ENCODE data around the gene RGS19. TPM values are rescaled to one million over a fixed set of nuclear protein-coding genes. Genes with fewer than 3 reads are reported as not detected.
A peak's percentile ranks its signal among the peaks of the same experiment; 100 is the strongest.

The RGS19 gene
- total RNA-seq, 4 donors from 2014 or later: 14.8 to 18.4 (median 16.2) TPM

- WGBS: 8% methylated on average over 17 of the region's 62 CpGs
- peaks cover 4% of the 10 kb centered on the region for H3K36me3 ChIP-seq
- H3K4me1 ChIP-seq: peaks cover 59% of the 10 kb centered on the region
- TF ChIP-seq EP300 (IDR thresholded peaks at IDR 0.05) (no peak), POLR2AphosphoS5 (IDR thresholded peaks at IDR 0.05) (no peak), CTCF (IDR thresholded peaks at IDR 0.05) (no peak)
- no peak for DNase-seq (ENCODE audit: low spot score in 2 of 2)
- H3K27me3 ChIP-seq: peaks cover 16% of the 10 kb centered on the region
- H3K4me3 ChIP-seq: peak within 1 kb of the TSS; percentile 81
- H3K27ac ChIP-seq: peak within 1 kb of the TSS; percentile 76
- H3K9me3 ChIP-seq: no peaks in the 10 kb centered on the region
These were observed 895 bp upstream of the RGS19 start, which contains the start of gene OPRL1 for GRCh38 chr20:64080013-64080812. TSS of gene OPRL1 (plus strand) at chr20:64080082. CDS start at chr20:64092721, 12,639 bp downstream.

GRCh38 chr20:64078934-64079272 is 415 bp downstream of the RGS19 start:
- peaks cover 3% of the 10 kb centered on the region for H3K27me3 ChIP-seq
- TF ChIP-seq CTCF (IDR thresholded peaks at IDR 0.05): no peak
- TF ChIP-seq POLR2A (IDR thresholded peaks at IDR 0.05): no peak
- TF ChIP-seq EP300 (IDR thresholded peaks at IDR 0.05): no peak
- TF ChIP-seq POLR2AphosphoS5 (IDR thresholded peaks at IDR 0.05): no peak
- no peak for DNase-seq (ENCODE audit: low spot score in 2 of 2)
- peaks cover 59% of the 10 kb centered on the region for H3K4me1 ChIP-seq
- H3K4me3 ChIP-seq: peak overlapping the region; percentile 81
- no peaks in the 10 kb centered on the region for H3K9me3 ChIP-seq
- H3K27ac ChIP-seq: peak overlapping the region; percentile 76
- WGBS: 13% methylated on average over 4 of the region's 4 CpGs
- peaks cover 15% of the 10 kb centered on the region for H3K36me3 ChIP-seq

- peaks cover 51% of the 10 kb centered on the region for H3K4me1 ChIP-seq
- no peak for DNase-seq (ENCODE audit: low spot score in 2 of 2)
- H3K4me3 ChIP-seq: peak overlapping the region; percentile 81
- TF ChIP-seq POLR2A (IDR thresholded peaks at IDR 0.05) (no peak), EP300 (IDR thresholded peaks at IDR 0.05) (no peak), CTCF (IDR thresholded peaks at IDR 0.05) (no peak)
- no peak overlapping the region for H3K27ac ChIP-seq
- no peaks in the 10 kb centered on the region for H3K27me3 ChIP-seq
- peaks cover 23% of the 10 kb centered on the region for H3K36me3 ChIP-seq
- no peaks in the 10 kb centered on the region for H3K9me3 ChIP-seq
- WGBS: 38% methylated on average over 15 of the region's 15 CpGs
These were observed 1.3 kb downstream of the RGS19 start for GRCh38 chr20:64077876-64078551.

- WGBS: 77% methylated on average over 3 of the region's 7 CpGs
- Histone ChIP-seq H3K27me3 (no peaks in the 10 kb centered on the region), H3K4me1 (peaks cover 47% of the 10 kb centered on the region), H3K27ac (no peak overlapping the region), H3K36me3 (peaks cover 23% of the 10 kb centered on the region), H3K4me3 (peak overlapping the region; percentile 81), H3K9me3 (no peaks in the 10 kb centered on the region)
- TF ChIP-seq EP300 (IDR thresholded peaks at IDR 0.05): no peak
- TF ChIP-seq POLR2A (IDR thresholded peaks at IDR 0.05): no peak
- no peak for TF ChIP-seq CTCF (IDR thresholded peaks at IDR 0.05)
- TF ChIP-seq POLR2AphosphoS5 (IDR thresholded peaks at IDR 0.05): no peak
- no peak for DNase-seq (ENCODE audit: low spot score in 2 of 2)
These were observed 1.8 kb downstream of the RGS19 start for GRCh38 chr20:64077541-64077875.

GRCh38 chr20:64077094-64077493 is 2.2 kb downstream of the RGS19 start:
- WGBS: 83% methylated on average over 4 of the region's 8 CpGs
- Histone ChIP-seq H3K4me3 (peak overlapping the region; percentile 81), H3K27me3 (no peaks in the 10 kb centered on the region), H3K4me1 (peaks cover 47% of the 10 kb centered on the region), H3K9me3 (no peaks in the 10 kb centered on the region), H3K36me3 (peaks cover 27% of the 10 kb centered on the region), H3K27ac (no peak overlapping the region)
- DNase-seq (ENCODE audit: low spot score in 2 of 2): no peak
- no peak for TF ChIP-seq POLR2A (IDR thresholded peaks at IDR 0.05)
- TF ChIP-seq CTCF (IDR thresholded peaks at IDR 0.05): no peak
- no peak for TF ChIP-seq EP300 (IDR thresholded peaks at IDR 0.05)
- TF ChIP-seq POLR2AphosphoS5 (IDR thresholded peaks at IDR 0.05): no peak
